AG09319 (cell line): ENCODE measurements around the gene CHST11.

ENCODE experiments used
- DNase-seq: peaks from one replicate; pipeline ENCODE4 v3.0.0-alpha.2; 2010; ENCODE audit warnings: low read depth; ENCODE audit errors: extremely low read depth
- CTCF ChIP-seq: IDR thresholded peaks from 2 replicates; pipeline ENCODE4 v1.5.1; 2011; ENCODE audit warnings: low read depth, mild to moderate bottlenecking, inconsistent platforms, low read length, moderate library complexity

CHST11 gene

GRCh38 chr12:104519190-104520019 lies 62.7 kb downstream of the CHST11 start:
- no peak for DNase-seq
- no peak for TF ChIP-seq CTCF

DNA sequence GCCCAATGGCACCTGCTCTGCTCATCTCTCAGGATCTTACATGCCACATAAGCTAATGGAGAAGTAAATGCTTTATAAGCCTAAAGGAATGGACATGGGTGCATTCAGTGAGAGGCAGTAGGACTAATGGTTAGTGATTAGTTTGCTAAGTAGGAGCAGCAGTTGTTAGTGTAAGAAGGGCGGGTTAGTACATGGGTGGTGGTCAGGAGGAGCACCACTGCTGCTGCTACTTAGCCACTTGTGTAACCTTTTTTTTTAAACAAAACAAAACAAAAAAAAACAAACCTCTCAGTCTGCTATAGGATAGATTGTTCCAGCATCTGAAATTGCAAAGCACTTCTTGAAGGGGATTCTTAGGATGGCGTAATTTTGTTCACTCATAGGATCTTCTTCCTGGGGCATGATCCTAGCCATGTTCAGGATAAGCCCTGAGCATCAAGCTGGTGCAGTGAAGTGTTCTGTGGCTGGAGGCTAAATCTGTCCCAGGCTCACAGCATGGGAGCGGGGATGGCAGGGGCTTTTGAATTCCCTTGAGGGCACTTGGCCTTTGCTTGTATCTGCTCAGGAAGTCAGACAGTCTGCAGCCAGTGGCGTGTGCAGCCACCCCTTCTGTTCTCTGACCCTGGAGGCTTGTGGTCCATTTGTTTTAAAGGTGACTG lies 63.6 kb downstream of the CHST11 start:
- DNase-seq, result no peak
- TF ChIP-seq CTCF, result no peak

GRCh38 chr12:104521731-104522130 lies 65.0 kb downstream of the CHST11 start:
- no peak for TF ChIP-seq CTCF
- DNase-seq, result no peak

- TF ChIP-seq CTCF, result no peak
- no peak for DNase-seq
Observed at GRCh38 chr12:104522985-104523722, 66.4 kb downstream of the CHST11 start.

- peak; percentile 60 for DNase-seq
- TF ChIP-seq CTCF, result no peak
Observed at GRCh38 chr12:104524034-104524832, 67.5 kb downstream of the CHST11 start.

GRCh38 chr12:104526320-104526719 lies 69.6 kb downstream of the CHST11 start:
- TF ChIP-seq CTCF, result no peak
- DNase-seq, result no peak
